ENCODE measurements around the gene SFXN3. TPM values are rescaled to one million over a fixed set of nuclear protein-coding genes. Genes with fewer than 3 reads are reported as not detected.

The SFXN3 gene
- total RNA-seq, 2 experiments from 2014 or later, result 28.8 to 29.6 TPM

DNA sequence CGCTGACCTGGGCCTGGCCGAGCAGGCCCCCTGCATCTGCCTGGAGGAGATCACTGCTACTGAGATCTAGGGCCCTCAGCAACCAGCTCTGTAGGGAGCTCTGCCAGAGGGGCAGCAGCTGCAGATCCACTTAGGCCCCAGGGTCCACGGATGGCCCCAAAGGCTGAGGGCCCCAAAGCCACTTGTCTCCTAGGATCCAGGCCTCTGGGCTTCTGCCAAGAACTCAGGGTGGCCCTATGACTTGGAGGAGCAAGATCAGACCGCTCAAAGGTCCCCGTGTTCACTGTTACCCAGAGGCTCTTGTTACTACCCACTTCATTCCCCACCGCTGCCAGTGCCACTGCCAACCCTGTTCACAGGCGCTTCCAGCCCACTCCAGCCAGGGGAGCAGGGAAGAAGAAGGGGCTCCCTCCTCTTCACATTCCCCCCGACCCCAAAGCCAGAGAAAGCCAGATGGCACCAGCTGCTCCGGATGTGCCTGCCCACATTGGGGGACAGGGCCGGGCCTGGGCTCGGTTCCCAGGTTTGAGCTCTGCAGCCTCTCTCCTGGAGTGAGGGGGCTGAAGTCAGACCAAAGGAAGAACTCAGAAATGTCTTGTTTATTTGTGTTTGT lies 23.8 kb upstream of the SFXN3 start:
- ChIA-PET POLR2A (interaction anchor here (1.1 kb wide), 1 partner anchor 19 kb away, joined by 3 read pairs; no protein-coding TSS in a partner anchor), CTCF (interaction anchor here (0.6 to 12.8 kb wide), 6 partner anchors 8 to 263 kb away, joined by 3 to 178 read pairs (median 4); partner anchors contain the start of gene LZTS2)
- ATAC-seq, result no peak
- no peak overlapping the region for H3K27ac Mint-ChIP-seq
- intact Hi-C loops (cut with micrococcal nuclease), result no loop called here
- no peaks in the 10 kb centered on the region for H3K9me3 Mint-ChIP-seq
- TF ChIP-seq CTCF (IDR thresholded peaks at IDR 0.05), result no peak
- no peaks in the 10 kb centered on the region for H3K36me3 Mint-ChIP-seq (ENCODE audit: low read depth)
- H3K27me3 Mint-ChIP-seq, result no peaks in the 10 kb centered on the region
- no peaks in the 10 kb centered on the region for H3K4me1 Mint-ChIP-seq (ENCODE audit: low read depth)
- no peak for DNase-seq
- no peak overlapping the region for H3K4me3 Mint-ChIP-seq

GRCh38 chr10:101007915-101008822 lies 22.9 kb upstream of the SFXN3 start:
- intact Hi-C loops (cut with micrococcal nuclease), result no loop called here
- ChIA-PET POLR2A (interaction anchor here (0.5 kb wide), 1 partner anchor 644 kb away, joined by 3 read pairs; no protein-coding TSS in a partner anchor), CTCF (interaction anchor here (0.6 to 12.8 kb wide), 9 partner anchors 9 to 264 kb away, joined by 3 to 178 read pairs (median 4); partner anchors contain the start of gene LZTS2)
- Mint-ChIP-seq H3K27ac (no peak overlapping the region), H3K27me3 (no peaks in the 10 kb centered on the region), H3K36me3 (ENCODE audit: low read depth) (no peaks in the 10 kb centered on the region), H3K4me3 (no peak overlapping the region), H3K9me3 (no peaks in the 10 kb centered on the region), H3K4me1 (ENCODE audit: low read depth) (peaks cover 7% of the 10 kb centered on the region)
- DNase-seq (no peak), ATAC-seq (no peak)
- no peak for TF ChIP-seq CTCF (IDR thresholded peaks at IDR 0.05)

- no peaks in the 10 kb centered on the region for H3K9me3 Mint-ChIP-seq
- H3K27ac Mint-ChIP-seq, result no peak overlapping the region
- H3K36me3 Mint-ChIP-seq (ENCODE audit: low read depth), result no peaks in the 10 kb centered on the region
- H3K4me1 Mint-ChIP-seq (ENCODE audit: low read depth), result peaks cover 11% of the 10 kb centered on the region
- no peak overlapping the region for H3K4me3 Mint-ChIP-seq
- ChIA-PET POLR2A (no interaction called here), CTCF (interaction anchor here (1.0 to 1.6 kb wide), 3 partner anchors 9 to 11 kb away, joined by 4 read pairs; partner anchors contain the start of gene LZTS2)
- TF ChIP-seq CTCF (IDR thresholded peaks at IDR 0.05), result no peak
- ATAC-seq, result no peak
- intact Hi-C loops (cut with micrococcal nuclease), result no loop called here
- no peaks in the 10 kb centered on the region for H3K27me3 Mint-ChIP-seq
- no peak for DNase-seq
These were observed 22.1 kb upstream of the SFXN3 start for GRCh38 chr10:101008823-101009423.

GRCh38 chr10:101010329-101010728 lies 20.7 kb upstream of the SFXN3 start:
- Mint-ChIP-seq H3K36me3 (ENCODE audit: low read depth) (no peaks in the 10 kb centered on the region), H3K27me3 (peaks cover 5% of the 10 kb centered on the region), H3K9me3 (no peaks in the 10 kb centered on the region), H3K27ac (no peak overlapping the region), H3K4me3 (no peak overlapping the region), H3K4me1 (ENCODE audit: low read depth) (peaks cover 23% of the 10 kb centered on the region)
- DNase-seq (no peak), ATAC-seq (no peak)
- POLR2A ChIA-PET, result no interaction called here
- intact Hi-C loops (cut with micrococcal nuclease), result no loop called here
- CTCF ChIA-PET, result interaction anchor here (2.2 to 2.8 kb wide), 2 partner anchors 11 to 13 kb away, joined by 9 to 15 read pairs; partner anchors contain the start of gene LZTS2
- no peak for TF ChIP-seq CTCF (IDR thresholded peaks at IDR 0.05)
